GM12878 (cell line): ENCODE results near the gene CHMP6. TPM values are rescaled to one million over a fixed set of nuclear protein-coding genes. Genes with fewer than 3 reads are reported as not detected.

Source experiments
- ATAC-seq: fragments of 200-7000 bp; cut with Tn5 transposase; 3 replicates; pipeline ENCODE4 v1.9.1; 2020; ENCODE audit warnings: mild to moderate bottlenecking, moderate library complexity
- BruUV-seq: library from RNA; stranded (reverse); fragments of 400-500 nt; replicated peaks from 2 replicates; lab custom pipeline; 2021; lab: Mats Ljungman, UMichigan
- CTCF ChIA-PET: fragments of 300-600 bp; sonication (Branson Sonifier 250); formaldehyde crosslinking; extraction: SDS; loops from one replicate; lab custom pipeline; 2021; ENCODE audit warnings: inconsistent platforms; lab: Yijun Ruan, JAX
- POLR2A ChIA-PET: fragments of 350-600 bp; formaldehyde crosslinking; extraction: SDS; loops from one replicate; lab custom pipeline; 2021; ENCODE audit warnings: inconsistent platforms; lab: Charles Lee
- RAD21 ChIA-PET: fragments of 300-600 bp; sonication (Branson Sonifier 250); formaldehyde crosslinking; loops from one replicate; lab custom pipeline; 2023; ENCODE audit warnings: antibody characterized with exemption; ENCODE audit not compliant: unreplicated experiment; lab: Charles Lee
- SMC1A ChIA-PET: fragments of 300-600 bp; sonication (Branson Sonifier 250); formaldehyde crosslinking; loops from one replicate; lab custom pipeline; 2023; ENCODE audit not compliant: unreplicated experiment, uncharacterized antibody; lab: Charles Lee
- DNase-seq: peaks from one replicate; pipeline ENCODE4 v3.0.0-alpha.2; 2011; ENCODE audit warnings: low read depth, low spot score
- FAIRE-seq: peaks from 3 replicates; lab custom pipeline; 2011; peaks lifted over from hg19 to GRCh38; lab: Jason Lieb, UNC
- H2AFZ ChIP-seq: 2 replicates; pipeline ENCODE4 v1.6.0; 2011; ENCODE audit warnings: low read depth, low read length, control low read depth; ENCODE audit not compliant: control insufficient read depth
- H3K27ac ChIP-seq: 2 replicates; pipeline ENCODE4 v1.5.1; 2011; ENCODE audit warnings: control low read depth; ENCODE audit not compliant: control insufficient read depth, insufficient read depth
- H3K27me3 ChIP-seq, 2 experiments: replicated peaks in 1 of 2; 2 replicates each; pipeline versions ENCODE4 v1.6.0 to v1.6.1; 2011; ENCODE audit warnings: low read length in 1 of 2; ENCODE audit not compliant: control insufficient read depth in 2 of 2, insufficient read depth in 2 of 2
- H3K36me3 ChIP-seq, 2 experiments: 2 replicates each; pipeline ENCODE4 v1.5.1; 2011; ENCODE audit warnings: low read length in 1 of 2; ENCODE audit not compliant: control insufficient read depth in 2 of 2, insufficient read depth in 2 of 2
- H3K4me1 ChIP-seq: 2 replicates; pipeline ENCODE4 v1.6.1; 2011; ENCODE audit warnings: mild to moderate bottlenecking, low read length, moderate library complexity, mixed read lengths; ENCODE audit not compliant: control insufficient read depth, insufficient read depth
- H3K4me2 ChIP-seq: 2 replicates; pipeline ENCODE4 v1.6.0; 2011; ENCODE audit warnings: control low read depth; ENCODE audit not compliant: control insufficient read depth, insufficient read depth
- H3K4me3 ChIP-seq: fragments of 200-600 bp; sonication (generic); 2 replicates; pipeline ENCODE4 v1.5.1; 2016
- H3K79me2 ChIP-seq: 2 replicates; pipeline ENCODE4 v1.6.0; 2011; ENCODE audit warnings: low read length; ENCODE audit not compliant: control insufficient read depth, insufficient read depth
- H3K9ac ChIP-seq: 2 replicates; pipeline ENCODE4 v1.8.0; 2011; ENCODE audit warnings: low read length, control low read depth, mixed read lengths; ENCODE audit not compliant: control insufficient read depth, insufficient read depth
- H3K9me3 ChIP-seq: replicated peaks from 3 replicates; pipeline ENCODE4 v1.5.1; 2011; ENCODE audit warnings: mild to moderate bottlenecking, low read length; ENCODE audit not compliant: control insufficient read depth, insufficient read depth
- H4K20me1 ChIP-seq: 2 replicates; pipeline ENCODE4 v1.6.0; 2011; ENCODE audit not compliant: control insufficient read depth, insufficient read depth
- BCL11A ChIP-seq: IDR thresholded peaks from 2 replicates; pipeline ENCODE4 v1.6.1; 2011; ENCODE audit warnings: low read depth, low read length
- BMI1 ChIP-seq: fragments of 450-650 bp; IDR thresholded peaks from 2 replicates; pipeline ENCODE4 v1.6.1; 2016; ENCODE audit warnings: mild to moderate bottlenecking, moderate library complexity, borderline replicate concordance
- MTA2 ChIP-seq: fragments of 450-650 bp; IDR thresholded peaks from 2 replicates; pipeline ENCODE4 v1.6.1; 2016; ENCODE audit warnings: low read depth, mild to moderate bottlenecking, moderate library complexity
- MXI1 ChIP-seq: fragments of 150-350 bp; IDR thresholded peaks from 2 replicates; pipeline ENCODE4 v1.6.1; 2011; ENCODE audit warnings: low read depth, mild to moderate bottlenecking, inconsistent platforms, low read length, improper control_type of control experiment
- NBN ChIP-seq: fragments of 450-650 bp; IDR thresholded peaks from 2 replicates; pipeline ENCODE4 v1.6.1; 2016
- NFIC ChIP-seq: IDR thresholded peaks from 2 replicates; pipeline ENCODE4 v1.6.1; 2012; ENCODE audit warnings: low read depth, mild to moderate bottlenecking, inconsistent platforms, low read length, moderate library complexity
- NFYA ChIP-seq: IDR thresholded peaks from 2 replicates; pipeline ENCODE4 v1.6.1; 2011; ENCODE audit warnings: low read depth, mild to moderate bottlenecking, low read length, improper control_type of control experiment, borderline replicate concordance
- PAX8 ChIP-seq: fragments of 450-650 bp; IDR thresholded peaks from 2 replicates; pipeline ENCODE4 v1.6.1; 2017; ENCODE audit warnings: mild to moderate bottlenecking, moderate library complexity
- RELA ChIP-seq: fragments of 450-650 bp; IDR thresholded peaks from 2 replicates; pipeline ENCODE4 v1.8.0; 2014; ENCODE audit warnings: borderline replicate concordance; ENCODE audit not compliant: partially characterized antibody
- STAT1 ChIP-seq: fragments of 450-650 bp; conservative IDR thresholded peaks from 2 replicates; pipeline ENCODE4 v1.6.1; 2014; ENCODE audit warnings: antibody characterized with exemption, mild to moderate bottlenecking
- ZNF207 ChIP-seq: fragments of 450-650 bp; IDR thresholded peaks from 2 replicates; pipeline ENCODE4 v1.6.1; 2014; ENCODE audit warnings: antibody characterized with exemption, mild to moderate bottlenecking, borderline replicate concordance
- WGBS: methylation state at CpG from one replicate; pipeline ENCODE4 v1.1.6; 2016; ENCODE audit warnings: low lambda C conversion rate; ENCODE audit not compliant: insufficient replicate concordance, insufficient coverage; ENCODE audit errors: missing lambda C conversion rate; 5-methylcytosine and 5-hydroxymethylcytosine counted together
- in situ Hi-C: fragments of 300-500 bp; cut with MboI; formaldehyde crosslinking; loops from 9 replicates; pipeline ENCODE4 v1.14.3; 2018; ENCODE audit warnings: mixed read lengths
- intact Hi-C: fragments of 100-400 bp; cut with micrococcal nuclease; formaldehyde crosslinking; loops from one replicate; pipeline ENCODE4 v1.14.2; 2022; ENCODE audit not compliant: unreplicated experiment
- polyA plus RNA-seq, 11 experiments: library from polyadenylated mRNA; depleted of rRNA in 4 of 11; unstranded in 6 of 11; stranded (reverse) in 5 of 11; fragments of >200 nt; fragmentation: Nextera tagmentation in 4 of 11; fragmentation: Illumina TruSeq in 1 of 11; extraction: Ambion mirVana in 4 of 11; extraction: Trizol in 1 of 11; gene quantifications; 1 replicate in 1 of 11; 2 replicates in 10 of 11; pipeline versions ENCODE4 v1.2.1 to v1.2.3, GENCODE V29; 2011 to 2016; ENCODE audit warnings: inconsistent platforms in 2 of 11, missing spikeins in 2 of 11, low read depth in 1 of 11
- total RNA-seq, 4 experiments: library from RNA; depleted of rRNA in 3 of 4; stranded (reverse); fragments of >200 nt in 3 of 4; fragmentation: Illumina TruSeq in 1 of 4; extraction: Trizol in 1 of 4; gene quantifications; 2 replicates each; pipeline versions ENCODE4 v1.2.1 to v1.2.3, GENCODE V29; 2013 to 2021
- TF ChIP-seq, protein P1 (sequence below): fragments of 450-650 bp; IDR thresholded peaks from 2 replicates; pipeline ENCODE4 v1.6.1; 2017; ENCODE audit warnings: mild to moderate bottlenecking, moderate library complexity
- TF ChIP-seq, protein P2 (sequence below): fragments of 150-350 bp; IDR thresholded peaks from 2 replicates; pipeline ENCODE4 v1.6.1; 2014; ENCODE audit warnings: mild to moderate bottlenecking, low read depth, low read length
- TF ChIP-seq, protein P3 (sequence below): fragments of 450-650 bp; formaldehyde crosslinking; IDR thresholded peaks from 2 replicates; pipeline ENCODE4 v1.4.0; 2022; ENCODE audit warnings: mild to moderate bottlenecking, moderate library complexity

The CHMP6 gene
- total and polyA plus RNA-seq, 10 of the 15 experiments (the other 5 are each of a cell fraction or from before 2014, with no cell fraction given) = 0.21 to 37.9 (median 14.7) TPM

DNA sequence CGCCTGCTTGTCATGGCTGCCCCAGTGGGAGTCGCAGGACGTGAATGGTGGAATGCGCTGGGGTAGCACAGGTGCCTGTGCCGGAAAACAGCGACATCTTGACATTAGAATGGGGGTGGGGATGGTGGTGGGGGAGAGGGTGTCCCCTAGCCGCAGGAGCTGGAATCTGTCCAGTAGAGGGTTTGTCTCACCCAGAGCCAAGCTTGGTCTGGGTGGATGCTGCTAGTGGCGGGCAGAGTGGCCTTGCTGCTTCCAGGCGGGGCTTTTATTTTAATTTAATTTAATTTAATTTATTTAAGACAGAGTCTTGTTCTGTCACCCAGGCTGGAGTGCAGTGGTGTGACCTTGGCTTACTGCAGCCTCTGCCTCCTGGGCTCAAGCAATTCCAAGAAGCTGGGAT, 51.0 kb downstream of the CHMP6 start (continued):
- TF ChIP-seq RELA = no peak
- TF ChIP-seq, protein P1, sequence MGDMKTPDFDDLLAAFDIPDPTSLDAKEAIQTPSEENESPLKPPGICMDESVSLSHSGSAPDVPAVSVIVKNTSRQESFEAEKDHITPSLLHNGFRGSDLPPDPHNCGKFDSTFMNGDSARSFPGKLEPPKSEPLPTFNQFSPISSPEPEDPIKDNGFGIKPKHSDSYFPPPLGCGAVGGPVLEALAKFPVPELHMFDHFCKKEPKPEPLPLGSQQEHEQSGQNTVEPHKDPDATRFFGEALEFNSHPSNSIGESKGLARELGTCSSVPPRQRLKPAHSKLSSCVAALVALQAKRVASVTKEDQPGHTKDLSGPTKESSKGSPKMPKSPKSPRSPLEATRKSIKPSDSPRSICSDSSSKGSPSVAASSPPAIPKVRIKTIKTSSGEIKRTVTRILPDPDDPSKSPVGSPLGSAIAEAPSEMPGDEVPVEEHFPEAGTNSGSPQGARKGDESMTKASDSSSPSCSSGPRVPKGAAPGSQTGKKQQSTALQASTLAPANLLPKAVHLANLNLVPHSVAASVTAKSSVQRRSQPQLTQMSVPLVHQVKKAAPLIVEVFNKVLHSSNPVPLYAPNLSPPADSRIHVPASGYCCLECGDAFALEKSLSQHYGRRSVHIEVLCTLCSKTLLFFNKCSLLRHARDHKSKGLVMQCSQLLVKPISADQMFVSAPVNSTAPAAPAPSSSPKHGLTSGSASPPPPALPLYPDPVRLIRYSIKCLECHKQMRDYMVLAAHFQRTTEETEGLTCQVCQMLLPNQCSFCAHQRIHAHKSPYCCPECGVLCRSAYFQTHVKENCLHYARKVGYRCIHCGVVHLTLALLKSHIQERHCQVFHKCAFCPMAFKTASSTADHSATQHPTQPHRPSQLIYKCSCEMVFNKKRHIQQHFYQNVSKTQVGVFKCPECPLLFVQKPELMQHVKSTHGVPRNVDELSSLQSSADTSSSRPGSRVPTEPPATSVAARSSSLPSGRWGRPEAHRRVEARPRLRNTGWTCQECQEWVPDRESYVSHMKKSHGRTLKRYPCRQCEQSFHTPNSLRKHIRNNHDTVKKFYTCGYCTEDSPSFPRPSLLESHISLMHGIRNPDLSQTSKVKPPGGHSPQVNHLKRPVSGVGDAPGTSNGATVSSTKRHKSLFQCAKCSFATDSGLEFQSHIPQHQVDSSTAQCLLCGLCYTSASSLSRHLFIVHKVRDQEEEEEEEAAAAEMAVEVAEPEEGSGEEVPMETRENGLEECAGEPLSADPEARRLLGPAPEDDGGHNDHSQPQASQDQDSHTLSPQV = no peak
- no peak for TF ChIP-seq BMI1
- TF ChIP-seq NFIC = no peak

DNA sequence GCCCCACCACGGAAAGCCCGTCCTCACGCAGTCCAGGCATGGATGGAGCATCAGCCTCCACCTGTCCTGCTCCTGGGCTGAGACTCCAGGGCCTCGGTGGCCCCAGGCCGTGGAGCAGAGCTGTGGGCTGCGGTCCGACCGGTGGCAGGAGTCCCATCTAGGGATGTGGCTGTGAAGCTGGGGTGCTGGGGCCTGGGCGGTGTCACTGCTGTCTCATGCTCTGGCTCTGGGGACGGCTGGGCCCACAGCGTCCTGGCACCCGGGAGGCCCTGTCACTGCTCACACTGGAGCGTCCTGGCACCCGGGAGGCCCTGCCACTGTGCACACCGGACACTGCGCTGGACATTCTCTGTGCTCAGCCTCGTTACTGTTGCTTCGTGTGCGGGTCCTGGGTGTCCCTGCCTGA, 51.7 kb downstream of the CHMP6 start:
- Histone ChIP-seq H4K20me1 (no peaks in the 10 kb centered on the region), H3K27ac (no peak overlapping the region), H3K27me3 (no peaks in the 10 kb centered on the region; a peak in 1 of 4 replicates), H3K4me3 (no peak overlapping the region), H3K4me2 (no peak overlapping the region), H2AFZ (no peak overlapping the region), H3K4me1 (no peaks in the 10 kb centered on the region), H3K9me3 (no peaks in the 10 kb centered on the region), H3K9ac (no peak overlapping the region), H3K36me3 (no peaks in the 10 kb centered on the region), H3K79me2 (no peaks in the 10 kb centered on the region)
- ChIA-PET CTCF (no interaction called here), SMC1A (no interaction called here), POLR2A (no interaction called here), RAD21 (no interaction called here)
- ATAC-seq (no peak), DNase-seq (no peak), FAIRE-seq (no peak)
- intact Hi-C loops (no loop called here), in situ Hi-C loops (no loop called here)
- WGBS = 61% methylated on average over 19 of the region's 19 CpGs
- no TSS peak for BruUV-seq
- no peak for TF ChIP-seq MXI1
- no peak for TF ChIP-seq NBN
- TF ChIP-seq MTA2 = no peak
- TF ChIP-seq NFYA = no peak
- no peak for TF ChIP-seq STAT1
- TF ChIP-seq ZNF207 = no peak
- TF ChIP-seq BCL11A = no peak
- TF ChIP-seq, protein P2, sequence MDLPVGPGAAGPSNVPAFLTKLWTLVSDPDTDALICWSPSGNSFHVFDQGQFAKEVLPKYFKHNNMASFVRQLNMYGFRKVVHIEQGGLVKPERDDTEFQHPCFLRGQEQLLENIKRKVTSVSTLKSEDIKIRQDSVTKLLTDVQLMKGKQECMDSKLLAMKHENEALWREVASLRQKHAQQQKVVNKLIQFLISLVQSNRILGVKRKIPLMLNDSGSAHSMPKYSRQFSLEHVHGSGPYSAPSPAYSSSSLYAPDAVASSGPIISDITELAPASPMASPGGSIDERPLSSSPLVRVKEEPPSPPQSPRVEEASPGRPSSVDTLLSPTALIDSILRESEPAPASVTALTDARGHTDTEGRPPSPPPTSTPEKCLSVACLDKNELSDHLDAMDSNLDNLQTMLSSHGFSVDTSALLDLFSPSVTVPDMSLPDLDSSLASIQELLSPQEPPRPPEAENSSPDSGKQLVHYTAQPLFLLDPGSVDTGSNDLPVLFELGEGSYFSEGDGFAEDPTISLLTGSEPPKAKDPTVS = no peak
- no peak for TF ChIP-seq PAX8
- TF ChIP-seq, protein P3, sequence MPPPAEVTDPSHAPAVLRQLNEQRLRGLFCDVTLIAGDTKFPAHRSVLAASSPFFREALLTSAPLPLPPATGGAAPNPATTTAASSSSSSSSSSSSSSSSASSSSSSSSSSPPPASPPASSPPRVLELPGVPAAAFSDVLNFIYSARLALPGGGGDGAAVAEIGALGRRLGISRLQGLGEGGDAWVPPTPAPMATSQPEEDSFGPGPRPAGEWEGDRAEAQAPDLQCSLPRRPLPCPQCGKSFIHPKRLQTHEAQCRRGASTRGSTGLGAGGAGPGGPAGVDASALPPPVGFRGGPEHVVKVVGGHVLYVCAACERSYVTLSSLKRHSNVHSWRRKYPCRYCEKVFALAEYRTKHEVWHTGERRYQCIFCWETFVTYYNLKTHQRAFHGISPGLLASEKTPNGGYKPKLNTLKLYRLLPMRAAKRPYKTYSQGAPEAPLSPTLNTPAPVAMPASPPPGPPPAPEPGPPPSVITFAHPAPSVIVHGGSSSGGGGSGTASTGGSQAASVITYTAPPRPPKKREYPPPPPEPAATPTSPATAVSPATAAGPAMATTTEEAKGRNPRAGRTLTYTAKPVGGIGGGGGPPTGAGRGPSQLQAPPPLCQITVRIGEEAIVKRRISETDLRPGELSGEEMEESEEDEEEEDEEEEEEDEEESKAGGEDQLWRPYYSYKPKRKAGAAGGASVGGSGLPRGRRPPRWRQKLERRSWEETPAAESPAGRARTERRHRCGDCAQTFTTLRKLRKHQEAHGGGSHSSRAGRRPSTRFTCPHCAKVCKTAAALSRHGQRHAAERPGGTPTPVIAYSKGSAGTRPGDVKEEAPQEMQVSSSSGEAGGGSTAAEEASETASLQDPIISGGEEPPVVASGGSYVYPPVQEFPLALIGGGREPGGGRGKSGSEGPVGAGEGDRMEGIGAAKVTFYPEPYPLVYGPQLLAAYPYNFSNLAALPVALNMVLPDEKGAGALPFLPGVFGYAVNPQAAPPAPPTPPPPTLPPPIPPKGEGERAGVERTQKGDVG = no peak
